NCI-H2107 (cell line): Measurements from ENCODE around the gene KISS1.

Experiments used
- DNase-seq: peaks from one replicate; lab custom pipeline; 2025; lab: John Stamatoyannopoulos, UW

KISS1 gene

DNA sequence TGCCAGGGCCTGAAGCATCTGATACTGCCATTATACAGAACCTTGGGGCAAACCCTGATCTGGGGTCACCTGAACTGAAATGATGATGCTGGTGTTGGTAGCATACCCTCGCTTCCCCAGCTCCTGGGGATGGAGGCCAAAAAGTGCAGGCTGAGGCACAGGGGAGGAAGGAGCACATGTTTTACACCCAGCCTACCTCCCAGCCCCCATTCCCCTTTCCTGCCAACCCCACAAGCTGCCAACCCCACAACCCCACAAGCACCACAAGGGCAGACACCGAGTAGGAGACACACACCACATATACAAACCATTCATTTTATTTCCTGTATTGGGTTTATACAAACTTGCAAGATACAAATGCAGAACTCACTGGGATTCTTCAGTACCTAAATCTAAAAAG lies 22.3 kb upstream of the KISS1 start:
- no peak for DNase-seq

- DNase-seq: no peak
Measured at GRCh38 chr1:204217648-204218000, 21.3 kb upstream of the KISS1 start.

GRCh38 chr1:204216880-204217647 lies 20.8 kb upstream of the KISS1 start:
- no peak for DNase-seq

DNA sequence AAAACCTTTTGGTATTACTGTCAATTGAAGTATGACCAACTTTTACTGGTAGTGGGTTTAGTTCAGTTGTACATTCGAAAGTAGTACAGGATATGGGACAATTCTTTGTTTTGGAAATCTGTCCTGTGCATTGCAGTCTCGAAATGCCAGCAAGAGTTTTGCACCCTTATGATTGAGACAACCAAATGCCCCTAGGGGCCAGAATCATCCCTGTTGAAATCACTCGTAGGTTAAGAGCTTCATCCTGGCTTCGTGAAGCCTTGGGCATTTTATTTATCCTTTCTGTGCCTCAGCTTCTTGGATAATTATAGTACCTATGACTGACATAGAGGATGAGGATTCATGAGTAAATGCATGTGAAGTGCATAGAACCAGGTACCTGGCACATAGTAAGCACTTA lies 19.9 kb upstream of the KISS1 start:
- DNase-seq: no peak

GRCh38 chr1:204213668-204214662 lies 17.7 kb upstream of the KISS1 start, which contains the start of gene GOLT1A:
Gene GOLT1A (minus strand): TSS chr1:204213988. CDS start chr1:204213906, 82 bp downstream.
- no peak for DNase-seq

GRCh38 chr1:204212715-204213114 lies 16.4 kb upstream of the KISS1 start:
- DNase-seq: no peak

DNA sequence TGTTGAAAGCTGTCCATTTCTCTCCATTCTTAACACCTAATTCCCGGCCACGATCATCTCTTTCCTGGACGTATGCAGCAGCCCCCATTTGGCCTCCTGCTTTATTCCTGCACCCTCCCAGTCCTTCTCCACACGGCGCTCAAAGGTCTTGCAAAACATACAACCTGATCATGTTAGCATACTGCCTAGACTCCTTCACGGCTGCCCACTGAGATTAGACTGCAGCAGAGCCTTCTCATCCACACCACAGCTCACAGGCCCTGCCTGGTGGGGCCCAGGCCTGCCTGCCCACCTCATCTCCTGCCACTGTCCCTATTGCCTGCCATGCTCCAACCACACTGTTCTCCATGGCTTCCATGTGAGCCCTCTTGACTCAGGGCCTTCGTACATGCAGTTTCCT lies 14.8 kb upstream of the KISS1 start:
- no peak for DNase-seq

DNA sequence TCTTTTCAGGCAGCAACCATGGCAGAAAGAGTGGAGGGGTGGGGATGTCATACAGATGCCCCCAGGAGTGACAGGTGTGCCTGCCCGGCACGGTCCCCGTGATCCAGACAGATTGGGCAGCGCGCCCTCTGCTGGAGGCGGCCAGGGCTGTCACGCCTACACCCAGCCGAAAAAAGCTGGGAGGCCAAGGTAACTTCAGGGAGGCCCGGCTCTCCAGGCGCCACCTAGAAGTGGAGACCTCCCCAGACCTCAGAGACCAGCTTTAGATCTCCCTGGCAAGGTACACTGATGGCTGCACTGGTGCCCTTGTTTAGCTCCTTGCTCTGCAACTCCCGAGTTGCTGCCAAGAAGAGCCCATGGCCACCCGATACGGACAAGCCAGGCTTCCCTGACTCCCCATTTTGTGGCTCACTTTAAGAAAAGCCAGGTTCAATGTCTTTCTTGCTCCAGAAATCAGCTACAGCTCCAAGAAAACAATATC lies 10.9 kb upstream of the KISS1 start:
- DNase-seq: peak; percentile 38

GRCh38 chr1:204206121-204206520 lies 9.8 kb upstream of the KISS1 start:
- no peak for DNase-seq

DNA sequence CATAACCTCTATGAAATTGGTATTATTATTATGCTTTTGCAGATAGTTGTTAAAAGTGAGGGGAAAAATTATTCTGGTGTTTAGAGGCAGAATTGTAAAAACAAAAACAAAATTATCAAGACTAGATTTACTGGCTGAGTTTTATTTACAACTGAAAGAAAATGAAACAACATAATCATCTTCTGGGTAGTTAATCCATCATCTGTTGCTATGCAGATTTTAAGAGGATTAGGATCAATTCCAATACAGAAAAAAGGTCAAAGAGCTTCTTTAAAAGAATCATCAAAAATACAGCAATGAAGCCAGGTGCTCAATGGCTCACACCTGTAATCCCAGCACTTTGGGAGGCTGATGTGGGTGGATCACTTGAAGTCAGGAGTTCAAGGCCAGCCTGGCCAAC lies 9.2 kb upstream of the KISS1 start:
- no peak for DNase-seq

- no peak for DNase-seq
Measured at GRCh38 chr1:204204944-204205343, 8.7 kb upstream of the KISS1 start.

- no peak for DNase-seq
Measured at GRCh38 chr1:204203206-204203767, 7.0 kb upstream of the KISS1 start.

DNA sequence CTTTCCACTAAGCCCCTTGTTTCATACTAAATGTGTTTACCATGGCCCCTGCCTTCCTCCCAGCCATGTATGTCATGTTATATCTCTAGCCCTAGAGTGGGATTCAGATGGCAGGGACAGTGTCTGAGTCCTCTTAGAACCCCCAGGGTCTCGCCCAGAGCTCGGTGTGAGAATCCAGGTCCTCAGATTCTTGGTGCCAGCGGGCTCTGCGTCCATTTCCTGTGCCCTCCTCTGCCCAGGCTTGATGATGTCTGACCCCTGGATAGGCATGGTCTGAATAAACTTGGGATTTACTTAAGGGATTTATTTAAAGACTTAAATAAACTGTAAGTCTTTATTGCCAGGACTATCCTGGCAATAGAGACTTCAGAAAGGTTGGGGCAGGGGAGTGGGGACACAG lies 6.2 kb upstream of the KISS1 start:
- DNase-seq: no peak

DNA sequence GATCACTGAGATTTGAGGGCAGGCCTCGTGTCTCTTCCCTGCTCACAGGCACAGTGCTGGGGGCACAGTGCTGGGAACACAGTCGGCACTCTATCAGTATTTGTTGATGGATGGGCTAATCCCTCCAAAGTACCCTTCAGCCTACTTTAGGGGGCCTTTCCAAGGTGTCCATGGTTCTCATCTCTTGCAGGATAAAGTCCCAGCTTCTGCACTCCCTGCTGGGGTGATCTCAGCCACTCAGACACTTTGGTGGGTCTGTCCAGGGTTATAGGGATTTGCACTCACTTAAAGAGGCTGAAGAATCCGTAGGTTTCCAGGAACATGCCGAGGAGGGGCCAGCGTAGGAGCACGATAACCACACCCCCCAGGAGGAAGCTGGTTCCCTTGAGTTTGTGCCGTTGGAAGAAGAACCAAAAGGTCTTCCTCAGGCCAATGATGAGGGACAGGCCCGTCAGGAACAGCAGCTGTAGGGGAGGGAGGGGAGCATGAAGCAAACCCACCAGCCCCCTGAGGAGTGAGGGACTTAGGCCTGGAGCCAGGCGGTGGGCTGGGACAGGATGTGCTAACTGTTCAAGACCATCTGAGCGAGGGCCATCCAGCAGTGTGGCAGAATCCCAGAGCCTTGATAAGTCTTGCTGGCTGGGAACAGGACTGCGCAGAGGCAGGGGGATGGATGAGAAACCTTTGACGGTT lies 5.2 kb upstream of the KISS1 start:
- DNase-seq: no peak

GRCh38 chr1:204199579-204199978 lies 3.3 kb upstream of the KISS1 start:
- DNase-seq: no peak

- peak; percentile 53 for DNase-seq
Measured at GRCh38 chr1:204198348-204199340, 2.4 kb upstream of the KISS1 start.

DNA sequence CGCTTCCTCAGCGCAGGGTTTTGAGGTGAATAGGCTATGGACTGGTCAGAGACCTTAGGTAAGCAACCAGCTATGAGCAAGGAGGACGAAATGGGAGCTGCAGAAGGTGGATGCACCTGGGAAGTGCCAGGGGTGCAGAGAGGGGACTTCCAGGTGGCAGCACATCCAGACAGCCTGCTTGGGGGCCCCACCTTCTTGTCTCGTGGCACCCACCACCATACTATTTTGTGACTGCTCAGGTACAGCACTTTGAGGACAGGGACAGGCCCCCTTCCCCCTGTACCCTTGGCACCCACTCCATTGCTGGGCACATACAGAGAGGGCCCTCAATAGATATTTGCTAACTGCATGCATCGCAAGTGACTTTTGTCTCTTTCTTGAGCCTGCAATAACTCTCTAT lies 777 bp upstream of the KISS1 start:
- DNase-seq: no peak

GRCh38 chr1:204194771-204195170 lies 1.5 kb downstream of the KISS1 start:
- no peak for DNase-seq

DNA sequence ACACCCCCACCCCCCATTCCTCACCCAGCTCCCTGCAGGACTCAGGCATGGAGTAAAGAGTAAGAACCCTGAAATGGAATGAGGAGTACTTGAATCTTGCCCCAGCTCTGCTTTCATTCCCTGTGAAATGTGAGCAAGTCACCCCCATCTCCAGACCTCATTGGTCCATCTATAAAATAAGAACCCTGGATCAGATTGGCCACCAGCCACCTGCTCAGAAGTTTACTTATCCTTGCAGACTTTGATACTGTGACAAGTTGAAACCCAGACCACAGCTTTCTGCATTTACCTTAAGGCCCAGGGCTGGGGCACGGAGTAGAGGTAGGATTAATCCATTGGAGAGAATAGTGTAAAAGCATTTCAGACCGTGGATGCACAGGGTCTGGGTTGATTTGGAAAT lies 2.2 kb downstream of the KISS1 start:
- DNase-seq: no peak

DNA sequence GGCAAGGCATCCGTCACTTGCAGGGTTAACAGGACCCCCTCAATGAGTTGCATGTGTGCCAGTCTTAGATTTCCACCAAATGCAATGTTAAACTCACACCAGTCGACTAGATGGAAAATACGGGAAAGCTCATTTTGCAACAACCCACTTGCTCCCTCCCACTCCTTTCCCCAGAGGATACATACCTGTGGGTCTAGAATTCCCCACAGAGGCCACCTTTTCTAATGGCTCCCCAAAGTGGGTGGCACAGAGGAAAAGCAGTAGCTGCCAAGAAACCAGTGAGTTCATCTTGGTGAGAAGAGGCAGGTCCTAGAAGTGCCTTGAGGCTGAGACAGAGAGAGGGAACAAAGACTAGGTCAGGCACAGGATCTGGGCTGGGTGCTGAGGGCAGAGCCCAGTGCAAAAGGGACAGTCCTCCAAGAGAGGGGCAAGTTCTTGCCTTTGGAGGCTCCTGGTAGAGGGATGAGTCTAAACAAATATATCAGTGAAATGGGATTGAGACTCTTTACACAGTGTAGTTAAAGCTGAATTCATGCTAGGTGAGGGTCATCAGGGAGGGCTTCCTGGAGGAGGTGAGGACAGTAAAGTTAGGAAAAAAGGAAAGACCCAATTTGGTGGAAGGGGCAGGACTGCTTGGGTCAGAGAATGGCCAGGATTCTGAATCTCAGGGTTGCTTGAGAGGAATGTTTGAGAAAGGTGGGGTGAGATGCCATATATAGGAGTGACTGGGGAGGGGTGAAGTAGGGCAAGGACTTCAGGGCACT lies 3.5 kb downstream of the KISS1 start:
- no peak for DNase-seq
